GM18868 (cell line): ENCODE data around the gene ERRFI1.
"Not testable (repeated sequence)": the region's sequence is repeated elsewhere in the genome, so short reads cannot be mapped to it uniquely, and the experiment has no call there.

Source experiments
- ATAC-seq: cut with Tn5 transposase; IDR thresholded peaks from one replicate; pipeline ENCODE4 v1.9.1; 2021; ENCODE audit warnings: mild to moderate bottlenecking, moderate library complexity; ENCODE audit not compliant: unreplicated experiment

ERRFI1 gene

GRCh38 chr1:7975212-7975865, 50.8 kb downstream of the ERRFI1 start:
- no peak for ATAC-seq

GRCh38 chr1:7973086-7973485, 53.0 kb downstream of the ERRFI1 start:
- ATAC-seq: no peak

- no peak for ATAC-seq
Observed at GRCh38 chr1:7972285-7972684, 53.8 kb downstream of the ERRFI1 start.

GRCh38 chr1:7971024-7971423, 55.1 kb downstream of the ERRFI1 start:
- no peak for ATAC-seq

GRCh38 chr1:7970246-7970645, 55.9 kb downstream of the ERRFI1 start:
- no peak for ATAC-seq

- ATAC-seq: no peak
Observed at GRCh38 chr1:7967651-7968050, 58.5 kb downstream of the ERRFI1 start.

GRCh38 chr1:7967196-7967595, 58.9 kb downstream of the ERRFI1 start:
- no peak for ATAC-seq

GRCh38 chr1:7964476-7964875, 61.6 kb downstream of the ERRFI1 start:
- no peak for ATAC-seq

- not testable (repeated sequence) for ATAC-seq
Observed at GRCh38 chr1:7963841-7964240, 62.3 kb downstream of the ERRFI1 start.

GRCh38 chr1:7963378-7963730, 62.8 kb downstream of the ERRFI1 start:
- not testable (repeated sequence) for ATAC-seq

GRCh38 chr1:7962636-7963377, 63.3 kb downstream of the ERRFI1 start:
- ATAC-seq: no peak

GRCh38 chr1:7962014-7962335, 64.1 kb downstream of the ERRFI1 start:
- ATAC-seq: peak; percentile 12
